ENCODE data around the gene SLC22A24. TPM values are rescaled to one million over a fixed set of nuclear protein-coding genes. Genes with fewer than 3 reads are reported as not detected.
A peak's percentile ranks its signal among the peaks of the same experiment; 100 is the strongest.

The SLC22A24 gene, protein sequence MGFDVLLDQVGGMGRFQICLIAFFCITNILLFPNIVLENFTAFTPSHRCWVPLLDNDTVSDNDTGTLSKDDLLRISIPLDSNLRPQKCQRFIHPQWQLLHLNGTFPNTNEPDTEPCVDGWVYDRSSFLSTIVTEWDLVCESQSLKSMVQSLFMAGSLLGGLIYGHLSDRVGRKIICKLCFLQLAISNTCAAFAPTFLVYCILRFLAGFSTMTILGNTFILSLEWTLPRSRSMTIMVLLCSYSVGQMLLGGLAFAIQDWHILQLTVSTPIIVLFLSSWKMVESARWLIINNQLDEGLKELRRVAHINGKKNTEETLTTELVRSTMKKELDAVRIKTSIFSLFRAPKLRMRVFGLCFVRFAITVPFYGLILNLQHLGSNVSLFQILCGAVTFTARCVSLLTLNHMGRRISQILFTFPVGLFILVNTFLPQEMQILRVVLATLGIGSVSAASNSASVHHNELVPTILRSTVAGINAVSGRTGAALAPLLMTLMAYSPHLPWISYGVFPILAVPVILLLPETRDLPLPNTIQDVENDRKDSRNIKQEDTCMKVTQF
- total RNA-seq (2021), result not detected in 3 replicates
- percentile 0 among the genes with signal in this experiment for Bru-seq, nascent RNA
- long read RNA-seq, experiment 1, result 0 reads
- long read RNA-seq, experiment 2, result 0 reads
- long read RNA-seq, experiment 3, result 0 reads

- no peak within 1 kb of the TSS for H3K4me3 Mint-ChIP-seq
- TF ChIP-seq, protein P1, sequence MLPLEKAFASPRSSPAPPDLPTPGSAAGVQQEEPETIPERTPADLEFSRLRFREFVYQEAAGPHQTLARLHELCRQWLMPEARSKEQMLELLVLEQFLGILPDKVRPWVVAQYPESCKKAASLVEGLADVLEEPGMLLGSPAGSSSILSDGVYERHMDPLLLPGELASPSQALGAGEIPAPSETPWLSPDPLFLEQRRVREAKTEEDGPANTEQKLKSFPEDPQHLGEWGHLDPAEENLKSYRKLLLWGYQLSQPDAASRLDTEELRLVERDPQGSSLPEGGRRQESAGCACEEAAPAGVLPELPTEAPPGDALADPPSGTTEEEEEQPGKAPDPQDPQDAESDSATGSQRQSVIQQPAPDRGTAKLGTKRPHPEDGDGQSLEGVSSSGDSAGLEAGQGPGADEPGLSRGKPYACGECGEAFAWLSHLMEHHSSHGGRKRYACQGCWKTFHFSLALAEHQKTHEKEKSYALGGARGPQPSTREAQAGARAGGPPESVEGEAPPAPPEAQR (CRISPR knock-in tag; IDR thresholded peaks at IDR 0.05), result no peak
- TF ChIP-seq CREB1 (CRISPR knock-in tag; IDR thresholded peaks at IDR 0.05), result no peak
- no peak for TF ChIP-seq ERG (CRISPR knock-in tag; IDR thresholded peaks at IDR 0.05)
- no peak for TF ChIP-seq RORB (CRISPR knock-in tag; IDR thresholded peaks at IDR 0.05)
- TF ChIP-seq MLX (CRISPR knock-in tag; IDR thresholded peaks at IDR 0.05), result no peak
- no peak for TF ChIP-seq NFATC4 (CRISPR knock-in tag; IDR thresholded peaks at IDR 0.05)
- TF ChIP-seq GTF2I (CRISPR knock-in tag; conservative IDR thresholded peaks at IDR 0.05), result no peak
- TF ChIP-seq ATF3 (CRISPR knock-in tag; conservative IDR thresholded peaks at IDR 0.05), result no peak
- no peak for TF ChIP-seq FOXJ3 (CRISPR knock-in tag; IDR thresholded peaks at IDR 0.05; ENCODE audit: borderline replicate concordance)
- no peak for TF ChIP-seq E2F4 (CRISPR knock-in tag; IDR thresholded peaks at IDR 0.05; ENCODE audit: borderline replicate concordance, low read depth)
- TF ChIP-seq SMAD4 (CRISPR knock-in tag; IDR thresholded peaks at IDR 0.05), result no peak
- no peaks in the 10 kb centered on the region for H3K36me3 Mint-ChIP-seq
- no peak within 1 kb of the TSS for H3K27ac Mint-ChIP-seq
- POLR2A ChIA-PET, result no interaction called here
- H3K4me1 Mint-ChIP-seq, result peaks cover 5% of the 10 kb centered on the region; the same call in 1 of the 2 replicates
- H3K27me3 Mint-ChIP-seq (ENCODE audit: low read depth), result peaks cover 11% of the 10 kb centered on the region
- DNase-seq (ENCODE audit: low spot score) (no peak), ATAC-seq (no peak)
- CTCF ChIA-PET, result no interaction called here
- no peaks in the 10 kb centered on the region for H3K9me3 Mint-ChIP-seq
Observed at GRCh38 chr11:63144121-63144520, at the start of gene SLC22A24. Gene SLC22A24, minus strand, starts transcription at chr11:63144221. Its CDS starts 442 bp downstream, at chr11:63143779.

- Mint-ChIP-seq H3K36me3 (no peaks in the 10 kb centered on the region), H3K27me3 (ENCODE audit: low read depth) (peaks cover 3% of the 10 kb centered on the region; the same call in 1 of the 2 replicates), H3K9me3 (peaks cover 11% of the 10 kb centered on the region; the same call in 1 of the 2 replicates), H3K27ac (peak overlapping the region; percentile 90), H3K4me3 (peak overlapping the region; percentile 16; the same call in 1 of the 2 replicates), H3K4me1 (peaks cover 32% of the 10 kb centered on the region)
- ATAC-seq (no peak), DNase-seq (ENCODE audit: low spot score) (no peak)
- ChIA-PET CTCF (interaction anchor here (1.4 kb wide), 1 partner anchor 145 kb away, joined by 6 read pairs; no protein-coding TSS in a partner anchor), POLR2A (no interaction called here)
- TF ChIP-seq MLX (CRISPR knock-in tag; IDR thresholded peaks at IDR 0.05) (no peak), MXD4 (CRISPR knock-in tag; IDR thresholded peaks at IDR 0.05; ENCODE audit: borderline replicate concordance) (no peak), ATF2 (CRISPR knock-in tag; IDR thresholded peaks at IDR 0.05; ENCODE audit: borderline replicate concordance, low read depth) (no peak), SP1 (CRISPR knock-in tag; conservative IDR thresholded peaks at IDR 0.05) (no peak), ZNF423 (CRISPR knock-in tag; IDR thresholded peaks at IDR 0.05) (no peak), ZBTB21 (CRISPR knock-in tag; IDR thresholded peaks at IDR 0.05; ENCODE audit: borderline replicate concordance) (no peak), ZMAT4 (CRISPR knock-in tag; IDR thresholded peaks at IDR 0.05) (no peak), ZNF396 (CRISPR knock-in tag; IDR thresholded peaks at IDR 0.05; ENCODE audit: borderline replicate concordance) (no peak), NFYB (CRISPR knock-in tag; conservative IDR thresholded peaks at IDR 0.05; ENCODE audit: low read depth) (no peak), ZNF416 (CRISPR knock-in tag; IDR thresholded peaks at IDR 0.05) (no peak), ARID4B (CRISPR knock-in tag; IDR thresholded peaks at IDR 0.05; ENCODE audit: borderline replicate concordance) (no peak)
Observed at GRCh38 chr11:63180536-63180935, 36.5 kb upstream of the SLC22A24 start.

Data from WTC11 (cell line).